Measurements from ENCODE around the gene NECAB3. TPM values are rescaled to one million over a fixed set of nuclear protein-coding genes. Genes with fewer than 3 reads are reported as not detected.

Gene NECAB3
- total and polyA plus RNA-seq, 2 donors = 6.5 to 20.3 TPM

DNA sequence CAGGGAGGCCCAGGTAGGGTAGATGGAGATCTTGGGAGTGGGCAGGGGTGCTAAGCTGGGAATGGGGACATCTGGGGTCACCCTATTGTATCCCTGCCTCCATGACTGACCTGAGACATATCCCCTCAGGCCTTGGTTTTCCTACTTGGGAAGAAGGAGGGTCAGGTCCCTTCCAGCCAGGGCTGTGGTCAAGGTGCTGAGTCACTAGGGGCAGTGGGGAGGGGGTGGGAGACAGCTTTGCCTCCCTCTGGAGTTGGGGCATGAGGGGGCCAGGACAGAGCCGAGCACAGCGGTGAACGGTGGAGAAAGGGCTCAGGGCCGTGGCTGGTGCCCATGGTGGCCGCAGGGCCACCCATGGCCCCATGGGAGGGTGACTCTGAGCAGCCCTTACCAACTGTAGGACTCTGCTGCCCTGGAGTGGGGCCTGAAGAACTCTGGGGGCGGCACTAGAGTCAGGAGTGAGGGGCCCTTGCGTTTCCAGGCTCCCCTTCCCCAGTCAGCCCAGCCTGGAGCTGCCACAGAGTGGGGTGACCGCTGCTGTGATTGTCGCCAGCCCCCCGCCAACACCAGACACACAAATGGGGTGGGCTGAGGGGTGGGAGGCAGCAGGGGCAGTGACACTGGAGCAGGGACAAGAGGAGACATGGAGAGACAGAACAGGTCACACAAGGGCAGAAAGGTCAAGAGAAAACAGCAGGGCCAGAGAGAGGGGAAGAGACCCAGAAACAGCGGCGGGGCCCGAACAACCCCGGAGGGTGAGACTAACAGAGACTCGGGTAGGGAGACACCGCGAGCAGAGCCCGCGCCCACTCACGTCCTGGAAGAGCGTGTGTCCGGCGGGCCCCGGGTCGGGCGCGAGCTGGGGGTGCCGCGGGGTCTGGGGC, 576 bp downstream of the NECAB3 start:
- peak overlapping the region in 1 of 2 donors; percentile 21 for H3K27ac ChIP-seq (ENCODE audit: low read depth in 1 of 2, low read length in 1 of 2)
- peaks cover 0 to 16% of the 10 kb centered on the region in 2 donors for H3K27me3 ChIP-seq (ENCODE audit: control insufficient read depth in 2 of 2, insufficient read depth in 1 of 2, low read length in 1 of 2)
- DNase-seq (ENCODE audit: low read depth in 6 of 9, low spot score in 9 of 9) = no peak
- peak overlapping the region; percentile 40 to 69 for H3K4me3 ChIP-seq (ENCODE audit: low read length in 2 of 2)
- H3K4me1 ChIP-seq (ENCODE audit: control insufficient read depth in 2 of 2, insufficient read depth in 2 of 2, low read length in 2 of 2) = peaks cover 26 to 40% of the 10 kb centered on the region in 2 donors
- peaks cover 8 to 32% of the 10 kb centered on the region in 2 donors for H3K36me3 ChIP-seq (ENCODE audit: control insufficient read depth in 2 of 2, insufficient read depth in 2 of 2, low read length in 1 of 2)
- no peaks in the 10 kb centered on the region for H3K9me3 ChIP-seq (ENCODE audit: control insufficient read depth in 2 of 2, insufficient read depth in 1 of 2, low read length in 1 of 2)
- 33% methylated on average over 29 of the region's 29 CpGs for WGBS

DNA sequence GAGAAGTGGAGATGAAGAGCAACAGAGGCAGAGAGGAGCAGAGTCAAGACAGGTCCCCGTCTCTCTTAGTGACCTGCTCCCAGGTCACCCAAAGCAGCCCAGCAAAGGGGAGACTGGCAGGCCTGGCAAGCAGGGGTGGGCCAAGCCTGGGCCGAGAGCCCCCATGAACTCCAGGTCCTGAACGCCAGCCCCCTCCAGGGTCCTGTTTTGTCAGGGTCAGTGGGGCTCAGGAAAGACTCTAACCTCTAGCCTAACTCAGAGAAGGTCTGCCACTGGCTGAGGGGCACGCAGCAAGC, 1.2 kb downstream of the NECAB3 start:
- no peak overlapping the region for H3K4me3 ChIP-seq (ENCODE audit: low read length in 2 of 2)
- WGBS = 98% methylated on average over 4 of the region's 4 CpGs
- DNase-seq (ENCODE audit: low read depth in 6 of 9, low spot score in 9 of 9) = no peak
- peaks cover 0 to 19% of the 10 kb centered on the region in 2 donors for H3K27me3 ChIP-seq (ENCODE audit: control insufficient read depth in 2 of 2, insufficient read depth in 1 of 2, low read length in 1 of 2)
- peaks cover 23 to 39% of the 10 kb centered on the region in 2 donors for H3K4me1 ChIP-seq (ENCODE audit: control insufficient read depth in 2 of 2, insufficient read depth in 2 of 2, low read length in 2 of 2)
- H3K36me3 ChIP-seq (ENCODE audit: control insufficient read depth in 2 of 2, insufficient read depth in 2 of 2, low read length in 1 of 2) = peaks cover 8 to 27% of the 10 kb centered on the region in 2 donors
- no peaks in the 10 kb centered on the region for H3K9me3 ChIP-seq (ENCODE audit: control insufficient read depth in 2 of 2, insufficient read depth in 1 of 2, low read length in 1 of 2)
- no peak overlapping the region for H3K27ac ChIP-seq (ENCODE audit: low read depth in 1 of 2, low read length in 1 of 2)

DNA sequence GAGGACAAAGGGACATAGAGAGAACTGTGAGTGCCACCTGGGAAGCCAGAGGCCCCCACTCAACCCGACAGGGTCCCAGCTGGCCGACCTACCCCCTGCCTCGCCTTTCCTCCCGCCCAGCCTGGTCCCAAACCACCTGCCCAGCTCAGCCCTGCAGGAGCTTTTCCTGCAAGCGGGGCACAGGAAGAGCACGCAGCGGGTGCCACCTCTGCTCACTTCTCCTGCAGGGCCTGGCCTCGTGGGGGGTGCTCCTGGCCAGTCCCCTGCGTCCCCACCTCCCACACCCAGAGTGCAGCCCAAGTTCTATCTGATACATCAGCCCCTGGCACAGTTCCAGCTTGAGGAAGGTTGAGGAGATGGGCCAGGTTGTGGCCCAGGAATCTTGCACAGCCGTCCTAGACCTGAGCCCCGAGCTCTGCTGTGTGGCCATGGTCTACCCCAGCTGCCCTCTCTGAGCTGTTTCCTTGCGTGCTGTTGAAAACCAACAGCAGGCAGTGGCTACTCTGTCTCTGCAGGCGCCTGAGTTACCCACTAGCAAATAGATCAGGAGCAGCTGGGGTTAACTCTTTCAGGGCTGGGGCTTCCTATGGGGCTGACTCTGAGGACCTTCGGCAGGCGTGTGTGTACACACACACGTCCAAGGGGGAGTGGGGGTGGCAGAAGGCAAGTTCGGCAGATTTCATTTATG, 1.7 kb downstream of the NECAB3 start:
- no peak overlapping the region for H3K27ac ChIP-seq (ENCODE audit: low read depth in 1 of 2, low read length in 1 of 2)
- peaks cover 8 to 22% of the 10 kb centered on the region in 2 donors for H3K36me3 ChIP-seq (ENCODE audit: control insufficient read depth in 2 of 2, insufficient read depth in 2 of 2, low read length in 1 of 2)
- H3K27me3 ChIP-seq (ENCODE audit: control insufficient read depth in 2 of 2, insufficient read depth in 1 of 2, low read length in 1 of 2) = peaks cover 0 to 24% of the 10 kb centered on the region in 2 donors
- peaks cover 0 to 3% of the 10 kb centered on the region in 2 donors for H3K9me3 ChIP-seq (ENCODE audit: control insufficient read depth in 2 of 2, insufficient read depth in 1 of 2, low read length in 1 of 2)
- WGBS = 79% methylated on average over 17 of the region's 17 CpGs
- DNase-seq (ENCODE audit: low read depth in 6 of 9, low spot score in 9 of 9) = no peak
- peaks cover 22 to 39% of the 10 kb centered on the region in 2 donors for H3K4me1 ChIP-seq (ENCODE audit: control insufficient read depth in 2 of 2, insufficient read depth in 2 of 2, low read length in 2 of 2)
- no peak overlapping the region for H3K4me3 ChIP-seq (ENCODE audit: low read length in 2 of 2)

DNA sequence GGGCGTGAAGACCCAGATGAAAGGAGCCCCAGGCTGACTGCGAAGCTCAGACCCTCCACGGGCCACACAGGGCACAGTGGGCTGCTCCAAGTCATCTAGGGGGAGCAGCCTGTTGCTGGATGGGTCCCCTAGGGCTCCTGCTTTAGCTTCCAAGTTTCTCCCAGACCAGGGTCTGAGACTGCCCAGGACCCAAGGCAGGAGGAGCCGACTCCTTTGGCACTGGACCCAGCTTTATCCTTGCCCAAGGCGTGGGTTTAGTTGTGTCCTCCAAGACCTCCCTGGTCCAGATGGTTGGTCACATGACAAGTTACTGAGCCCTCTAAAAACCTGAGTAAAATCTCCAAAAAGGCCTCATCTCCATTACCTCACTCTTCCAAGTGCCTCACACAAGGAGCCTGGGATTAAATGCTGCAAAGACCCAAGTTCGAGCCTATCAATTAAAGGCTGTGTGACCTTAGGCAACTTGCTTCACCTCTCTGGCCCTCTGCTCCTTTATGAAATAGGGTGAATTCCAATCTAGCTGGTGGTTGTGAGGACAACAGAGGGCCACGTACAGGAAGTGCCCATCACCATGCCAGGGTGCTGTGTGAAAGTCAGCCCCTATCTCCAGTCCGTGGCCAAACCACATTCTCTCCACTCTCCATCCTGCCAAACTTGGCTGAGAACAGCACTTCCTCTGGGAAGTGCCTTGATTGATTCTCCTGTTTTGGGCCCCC, 2.5 kb downstream of the NECAB3 start:
- 93% methylated on average over 8 of the region's 8 CpGs for WGBS
- H3K4me3 ChIP-seq (ENCODE audit: low read length in 2 of 2) = no peak overlapping the region
- peaks cover 18 to 40% of the 10 kb centered on the region in 2 donors for H3K4me1 ChIP-seq (ENCODE audit: control insufficient read depth in 2 of 2, insufficient read depth in 2 of 2, low read length in 2 of 2)
- H3K27ac ChIP-seq (ENCODE audit: low read depth in 1 of 2, low read length in 1 of 2) = no peak overlapping the region
- peaks cover 8 to 14% of the 10 kb centered on the region in 2 donors for H3K36me3 ChIP-seq (ENCODE audit: control insufficient read depth in 2 of 2, insufficient read depth in 2 of 2, low read length in 1 of 2)
- peaks cover 0 to 5% of the 10 kb centered on the region in 2 donors for H3K9me3 ChIP-seq (ENCODE audit: control insufficient read depth in 2 of 2, insufficient read depth in 1 of 2, low read length in 1 of 2)
- H3K27me3 ChIP-seq (ENCODE audit: control insufficient read depth in 2 of 2, insufficient read depth in 1 of 2, low read length in 1 of 2) = peaks cover 0 to 33% of the 10 kb centered on the region in 2 donors
- no peak for DNase-seq (ENCODE audit: low read depth in 6 of 9, low spot score in 9 of 9)

DNA sequence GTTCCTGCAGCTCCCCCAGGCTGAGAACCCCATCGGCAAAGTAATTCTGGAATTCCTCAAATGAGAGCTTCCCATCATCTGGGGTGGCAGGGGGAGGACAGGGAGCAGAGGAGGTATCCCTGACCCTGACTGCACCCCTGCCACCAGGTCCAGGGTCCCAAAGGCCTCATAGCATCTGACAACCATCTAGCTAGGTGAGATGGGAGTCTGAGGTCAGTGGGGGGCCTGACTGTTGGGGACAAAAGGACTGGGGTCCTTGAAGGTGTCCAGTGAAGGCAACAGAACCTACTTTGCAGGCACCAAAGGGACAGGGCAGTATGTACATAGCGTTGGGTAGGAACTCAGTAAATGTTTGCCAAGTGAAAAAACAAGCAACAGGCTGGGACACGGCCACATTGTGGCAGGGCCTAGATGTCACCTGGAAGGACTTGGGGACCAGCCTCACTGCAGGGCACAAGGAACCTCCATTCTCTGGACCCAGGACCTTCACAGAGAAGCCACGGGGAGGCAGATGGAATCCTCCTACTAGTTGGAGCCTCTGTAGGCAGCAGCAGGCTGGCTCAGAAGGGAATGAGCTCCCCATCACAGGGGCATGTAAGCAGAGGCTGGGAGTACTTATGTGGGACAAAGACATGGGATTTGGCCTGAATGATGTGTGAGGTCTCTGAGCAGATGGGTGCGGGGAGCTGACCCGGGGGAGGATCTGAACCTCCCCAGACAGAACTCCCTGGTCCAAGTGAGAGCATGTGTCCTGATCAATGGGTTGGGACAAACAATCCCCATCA, 3.3 kb downstream of the NECAB3 start:
- Histone ChIP-seq H3K27me3 (ENCODE audit: control insufficient read depth in 2 of 2, insufficient read depth in 1 of 2, low read length in 1 of 2) (peaks cover 3 to 41% of the 10 kb centered on the region in 2 donors), H3K4me3 (ENCODE audit: low read length in 2 of 2) (no peak overlapping the region), H3K4me1 (ENCODE audit: control insufficient read depth in 2 of 2, insufficient read depth in 2 of 2, low read length in 2 of 2) (peaks cover 18 to 48% of the 10 kb centered on the region in 2 donors), H3K9me3 (ENCODE audit: control insufficient read depth in 2 of 2, insufficient read depth in 1 of 2, low read length in 1 of 2) (peaks cover 0 to 5% of the 10 kb centered on the region in 2 donors), H3K27ac (ENCODE audit: low read depth in 1 of 2, low read length in 1 of 2) (no peak overlapping the region), H3K36me3 (ENCODE audit: control insufficient read depth in 2 of 2, insufficient read depth in 2 of 2, low read length in 1 of 2) (peaks cover 3 to 6% of the 10 kb centered on the region in 2 donors)
- WGBS = 98% methylated on average over 6 of the region's 6 CpGs
- no peak for DNase-seq (ENCODE audit: low read depth in 6 of 9, low spot score in 9 of 9)

DNA sequence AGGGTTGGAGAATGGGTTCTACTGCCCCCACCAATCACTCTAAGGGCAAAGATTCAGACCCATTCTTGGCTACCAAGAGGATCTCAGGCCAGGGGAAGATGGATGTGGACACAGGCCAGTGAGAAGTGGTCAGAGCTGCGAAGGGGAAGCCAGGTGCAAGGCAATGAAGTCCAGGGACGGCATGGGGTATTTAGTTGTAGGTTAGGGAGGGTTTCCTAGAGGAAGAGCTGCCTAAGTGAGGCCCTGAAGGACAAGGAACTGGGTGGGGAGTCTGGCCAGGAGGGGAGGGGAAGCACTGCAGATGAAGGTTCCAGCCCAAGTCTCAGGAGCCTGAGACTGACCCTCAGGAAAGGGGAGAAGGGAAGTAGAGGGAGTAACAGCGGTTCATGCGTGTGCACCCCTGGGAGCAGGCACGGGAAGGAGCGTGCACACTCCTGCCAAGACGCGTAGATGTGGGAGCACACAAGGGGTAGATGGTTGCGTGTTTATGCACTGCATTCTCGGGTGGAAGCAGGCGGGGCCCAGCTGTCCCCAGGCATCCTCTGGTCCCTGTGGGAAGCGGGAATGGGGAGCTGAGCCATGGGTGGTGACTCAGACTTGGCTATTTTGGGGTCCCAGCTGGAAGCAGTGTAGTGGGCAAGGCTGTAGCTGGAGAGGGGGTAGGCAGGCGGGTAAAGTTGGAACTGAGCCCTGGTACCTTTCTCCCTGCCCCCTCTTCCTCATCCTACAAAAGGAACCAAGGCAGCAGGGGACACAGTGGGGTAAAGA, 4.2 kb downstream of the NECAB3 start:
- 96% methylated on average over 13 of the region's 13 CpGs for WGBS
- Histone ChIP-seq H3K27ac (ENCODE audit: low read depth in 1 of 2, low read length in 1 of 2) (no peak overlapping the region), H3K4me1 (ENCODE audit: control insufficient read depth in 2 of 2, insufficient read depth in 2 of 2, low read length in 2 of 2) (peaks cover 15 to 47% of the 10 kb centered on the region in 2 donors), H3K27me3 (ENCODE audit: control insufficient read depth in 2 of 2, insufficient read depth in 1 of 2, low read length in 1 of 2) (peaks cover 3 to 45% of the 10 kb centered on the region in 2 donors), H3K36me3 (ENCODE audit: control insufficient read depth in 2 of 2, insufficient read depth in 2 of 2, low read length in 1 of 2) (peaks cover 2 to 3% of the 10 kb centered on the region in 2 donors), H3K4me3 (ENCODE audit: low read length in 2 of 2) (no peak overlapping the region), H3K9me3 (ENCODE audit: control insufficient read depth in 2 of 2, insufficient read depth in 1 of 2, low read length in 1 of 2) (peaks cover 0 to 5% of the 10 kb centered on the region in 2 donors)
- no peak for DNase-seq (ENCODE audit: low read depth in 6 of 9, low spot score in 9 of 9)

DNA sequence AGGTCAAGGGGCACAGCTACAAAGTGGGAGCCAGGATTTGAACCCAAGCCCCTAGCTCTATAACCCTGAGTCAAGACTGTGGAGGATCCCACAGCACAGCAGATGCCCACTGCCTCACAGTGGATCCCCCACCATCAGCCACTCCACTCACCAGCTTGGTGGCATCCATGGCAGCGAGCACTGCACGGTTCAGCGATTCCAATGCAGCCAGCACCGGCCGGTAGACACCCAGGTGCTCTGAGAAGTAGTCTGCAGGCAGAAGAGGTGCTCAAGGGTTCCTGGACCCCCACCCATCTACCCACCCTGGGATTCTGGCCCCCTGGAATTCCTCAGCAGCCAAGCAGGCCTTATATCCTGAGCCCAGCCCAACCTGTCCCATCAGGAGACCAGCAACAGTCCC, 5.0 kb downstream of the NECAB3 start:
- Histone ChIP-seq H3K36me3 (ENCODE audit: control insufficient read depth in 2 of 2, insufficient read depth in 2 of 2, low read length in 1 of 2) (peaks cover 2 to 3% of the 10 kb centered on the region in 2 donors), H3K4me1 (ENCODE audit: control insufficient read depth in 2 of 2, insufficient read depth in 2 of 2, low read length in 2 of 2) (peaks cover 8 to 45% of the 10 kb centered on the region in 2 donors), H3K27ac (ENCODE audit: low read depth in 1 of 2, low read length in 1 of 2) (no peak overlapping the region), H3K4me3 (ENCODE audit: low read length in 2 of 2) (no peak overlapping the region), H3K9me3 (ENCODE audit: control insufficient read depth in 2 of 2, insufficient read depth in 1 of 2, low read length in 1 of 2) (peaks cover 0 to 5% of the 10 kb centered on the region in 2 donors), H3K27me3 (ENCODE audit: control insufficient read depth in 2 of 2, insufficient read depth in 1 of 2, low read length in 1 of 2) (peaks cover 3 to 40% of the 10 kb centered on the region in 2 donors)
- DNase-seq (ENCODE audit: low read depth in 6 of 9, low spot score in 9 of 9) = no peak
- WGBS = 96% methylated on average over 5 of the region's 5 CpGs
